OCI-LY7 (cell line): ENCODE data around the gene NKAPD1.

ENCODE experiments used
- EZH2phosphoT487 ChIP-seq: fragments of 200-600 bp; sonication (generic); IDR thresholded peaks from 2 replicates; pipeline ENCODE4 v1.6.1; 2018; ENCODE audit warnings: low read depth, borderline replicate concordance, mild to moderate bottlenecking, mixed run types, antibody characterized with exemption, low read length, moderate library complexity, mixed read lengths
- TF ChIP-seq, protein P1 (sequence below): fragments of 200-600 bp; sonication (generic); conservative IDR thresholded peaks from 2 replicates; pipeline ENCODE4 v1.5.1; 2014; ENCODE audit warnings: mild to moderate bottlenecking, antibody characterized with exemption, low read length, moderate library complexity, mixed read lengths

DNA sequence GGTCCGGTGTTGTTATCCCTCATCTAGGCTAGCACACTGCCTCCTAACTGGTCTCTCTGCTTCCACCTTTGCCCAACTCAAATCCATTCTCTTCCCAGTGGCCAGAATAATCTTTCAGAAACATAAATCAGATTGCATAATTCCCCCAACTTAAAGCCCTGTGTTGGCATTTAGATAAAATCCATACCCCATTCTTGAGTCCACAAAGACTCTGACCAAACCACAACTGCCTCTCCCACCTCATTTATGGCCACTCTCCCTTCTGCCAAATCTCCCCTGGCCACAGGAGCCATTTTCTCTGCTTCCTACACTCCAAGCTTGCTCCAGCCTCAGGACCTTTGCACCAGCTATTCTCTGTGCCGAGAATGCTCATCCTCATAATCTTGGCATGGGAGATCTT, 53.0 kb downstream of the NKAPD1 start:
- TF ChIP-seq, protein P1, sequence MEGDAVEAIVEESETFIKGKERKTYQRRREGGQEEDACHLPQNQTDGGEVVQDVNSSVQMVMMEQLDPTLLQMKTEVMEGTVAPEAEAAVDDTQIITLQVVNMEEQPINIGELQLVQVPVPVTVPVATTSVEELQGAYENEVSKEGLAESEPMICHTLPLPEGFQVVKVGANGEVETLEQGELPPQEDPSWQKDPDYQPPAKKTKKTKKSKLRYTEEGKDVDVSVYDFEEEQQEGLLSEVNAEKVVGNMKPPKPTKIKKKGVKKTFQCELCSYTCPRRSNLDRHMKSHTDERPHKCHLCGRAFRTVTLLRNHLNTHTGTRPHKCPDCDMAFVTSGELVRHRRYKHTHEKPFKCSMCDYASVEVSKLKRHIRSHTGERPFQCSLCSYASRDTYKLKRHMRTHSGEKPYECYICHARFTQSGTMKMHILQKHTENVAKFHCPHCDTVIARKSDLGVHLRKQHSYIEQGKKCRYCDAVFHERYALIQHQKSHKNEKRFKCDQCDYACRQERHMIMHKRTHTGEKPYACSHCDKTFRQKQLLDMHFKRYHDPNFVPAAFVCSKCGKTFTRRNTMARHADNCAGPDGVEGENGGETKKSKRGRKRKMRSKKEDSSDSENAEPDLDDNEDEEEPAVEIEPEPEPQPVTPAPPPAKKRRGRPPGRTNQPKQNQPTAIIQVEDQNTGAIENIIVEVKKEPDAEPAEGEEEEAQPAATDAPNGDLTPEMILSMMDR: no peak
- no peak for TF ChIP-seq EZH2phosphoT487
